Activated gamma-delta T cell treated with Interleukin-2 at 50 U/mL for 16 hours (primary cell): ENCODE results near the gene MTCH2.
A peak's percentile ranks its signal among the peaks of the same experiment; 100 is the strongest.

Experiments
- DNase-seq: peaks from one replicate; pipeline ENCODE4 v3.0.0-alpha.2; 2020

MTCH2 gene

DNA sequence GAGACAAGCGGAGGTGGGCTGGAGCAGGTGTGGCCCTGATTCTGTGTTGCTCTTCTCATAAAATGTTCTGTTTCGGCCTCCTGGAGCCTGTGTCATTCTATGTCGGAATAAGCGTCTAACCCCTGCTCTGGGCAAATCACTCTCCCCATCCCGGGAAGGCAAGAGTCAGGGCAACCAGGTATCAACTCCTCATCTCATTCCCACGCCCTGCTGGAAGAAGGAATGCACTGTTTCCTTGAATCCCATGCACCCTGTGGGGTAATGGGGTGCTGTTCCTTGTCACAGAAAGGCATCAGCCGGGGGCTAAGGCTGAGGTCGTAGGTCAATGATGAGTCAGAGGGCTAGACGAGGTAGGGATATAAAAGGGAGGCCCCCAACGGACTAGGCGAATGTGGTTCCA, 53.2 kb downstream of the MTCH2 start:
- DNase-seq: no peak

DNA sequence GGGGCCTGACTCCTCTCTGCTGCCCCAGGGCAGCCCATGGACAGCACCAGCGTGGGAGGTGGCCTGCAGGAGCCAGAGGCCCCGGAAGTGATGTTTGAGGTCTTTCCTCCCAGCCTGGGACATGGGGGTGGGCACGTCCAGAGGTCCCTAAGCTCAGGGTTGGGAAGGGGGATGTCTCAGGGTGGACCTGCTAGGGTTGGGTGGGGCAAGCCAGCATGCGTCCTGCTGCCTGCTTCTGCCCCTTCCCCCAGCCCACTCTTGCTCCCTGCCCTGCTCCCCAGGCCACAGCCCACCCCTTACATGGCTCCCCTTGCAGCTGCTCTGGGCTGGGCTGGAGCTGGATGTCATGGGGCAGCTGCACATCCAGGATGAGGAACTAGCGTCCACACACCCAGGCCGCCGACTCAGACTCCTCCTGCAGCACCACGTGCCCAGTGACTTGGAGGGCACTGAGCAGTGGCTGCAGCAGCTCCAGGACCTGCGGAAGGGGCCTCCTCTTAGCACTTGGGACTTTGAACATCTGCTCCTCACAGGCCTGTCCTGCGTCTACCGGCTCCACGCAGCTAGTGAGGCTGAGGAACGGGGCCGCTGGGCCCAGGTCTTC, 54.5 kb downstream of the MTCH2 start:
- DNase-seq: no peak

DNA sequence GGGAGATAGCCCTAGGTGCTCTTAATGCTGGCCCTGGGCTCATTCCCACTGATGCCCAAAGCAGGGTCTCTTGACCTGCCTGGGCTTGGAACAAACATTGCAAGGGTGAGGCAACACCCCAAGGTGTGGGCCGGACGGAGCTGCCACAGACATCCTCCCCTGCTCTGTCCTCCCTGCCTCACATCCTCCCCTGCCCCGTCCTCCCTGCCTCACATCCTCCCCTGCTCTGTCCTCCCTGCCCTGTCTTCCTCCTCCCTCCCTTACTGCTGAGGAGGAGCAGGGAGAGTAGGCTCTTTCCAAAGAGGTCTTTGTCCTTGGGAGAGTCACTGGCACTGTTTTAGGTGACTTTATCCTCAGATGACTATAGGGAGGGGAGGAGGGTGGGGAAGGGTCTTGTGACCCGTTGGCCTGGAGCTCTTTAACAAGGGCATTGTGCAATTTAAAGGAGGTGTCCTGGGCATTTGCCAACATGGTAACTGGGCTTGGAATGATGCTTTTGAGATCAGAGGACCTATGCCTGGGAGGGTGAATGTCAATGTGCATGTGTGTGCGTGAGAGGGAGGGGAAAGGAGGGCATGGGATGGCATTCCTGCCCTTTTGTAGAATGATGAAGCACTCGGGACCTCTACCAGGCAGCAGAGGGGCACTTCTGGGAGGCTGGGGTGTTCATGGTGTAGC, 55.2 kb downstream of the MTCH2 start:
- no peak for DNase-seq

DNA sequence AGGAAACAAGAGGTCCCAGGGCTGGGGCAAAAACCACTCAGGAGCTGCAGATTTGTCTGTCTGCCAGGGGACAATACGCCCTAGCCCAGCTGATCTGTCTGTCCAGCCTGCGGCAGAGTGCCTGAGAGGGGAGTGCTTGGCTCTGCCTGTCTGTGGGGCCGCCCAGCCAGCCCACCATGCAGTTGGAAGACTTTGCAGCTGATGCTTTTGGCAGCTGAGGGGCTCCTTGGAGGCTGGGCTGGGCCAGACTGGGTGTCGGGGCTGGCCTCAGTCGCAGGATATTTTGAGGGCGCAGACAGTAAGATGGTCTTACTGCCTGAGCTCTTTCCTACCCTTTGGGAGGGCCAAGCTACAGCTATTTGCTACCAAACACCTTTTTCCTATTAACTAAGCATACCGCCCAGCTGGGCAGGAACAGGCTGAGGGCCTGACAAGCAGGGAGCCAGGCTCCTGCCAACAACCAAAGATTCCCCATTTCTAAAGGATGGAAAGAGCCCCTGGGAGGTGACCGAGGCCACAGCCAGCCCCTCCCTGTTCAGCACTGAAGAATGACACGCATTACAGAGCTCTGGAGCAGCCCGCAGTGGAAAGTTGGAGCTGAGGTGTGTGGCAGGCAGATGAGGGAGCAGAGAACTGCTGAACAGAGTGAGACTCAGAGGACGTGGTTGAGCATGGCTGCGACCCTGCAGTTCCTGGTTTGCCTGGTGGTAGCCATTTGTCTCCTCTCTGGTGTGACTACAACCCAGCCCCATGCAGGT, 56.1 kb downstream of the MTCH2 start, which contains the start of gene FAM180B:
FAM180B (plus strand) TSS at position 581 of the 758 bp plus-strand sequence; CDS start at position 672, 91 bp downstream.
- DNase-seq: no peak

DNA sequence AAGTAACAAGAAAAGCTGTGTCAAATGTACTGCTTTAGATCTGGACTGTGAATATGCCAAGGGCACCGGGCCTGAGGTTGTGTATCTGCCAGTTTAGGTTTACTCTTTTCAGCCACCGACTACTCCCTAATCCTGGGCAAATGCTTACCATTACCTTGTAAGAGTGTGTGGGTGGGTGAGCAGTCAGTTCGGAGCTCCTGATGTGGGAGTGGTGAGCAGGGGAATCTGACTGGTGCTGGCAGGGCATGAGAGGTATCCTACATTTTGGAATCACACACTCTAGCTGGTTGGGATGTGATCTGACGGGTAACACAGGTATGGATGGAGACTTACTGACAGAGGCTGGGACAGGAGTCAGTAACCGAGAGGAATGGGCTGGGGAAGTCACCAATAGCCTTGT, 58.5 kb downstream of the MTCH2 start:
- DNase-seq: no peak

DNA sequence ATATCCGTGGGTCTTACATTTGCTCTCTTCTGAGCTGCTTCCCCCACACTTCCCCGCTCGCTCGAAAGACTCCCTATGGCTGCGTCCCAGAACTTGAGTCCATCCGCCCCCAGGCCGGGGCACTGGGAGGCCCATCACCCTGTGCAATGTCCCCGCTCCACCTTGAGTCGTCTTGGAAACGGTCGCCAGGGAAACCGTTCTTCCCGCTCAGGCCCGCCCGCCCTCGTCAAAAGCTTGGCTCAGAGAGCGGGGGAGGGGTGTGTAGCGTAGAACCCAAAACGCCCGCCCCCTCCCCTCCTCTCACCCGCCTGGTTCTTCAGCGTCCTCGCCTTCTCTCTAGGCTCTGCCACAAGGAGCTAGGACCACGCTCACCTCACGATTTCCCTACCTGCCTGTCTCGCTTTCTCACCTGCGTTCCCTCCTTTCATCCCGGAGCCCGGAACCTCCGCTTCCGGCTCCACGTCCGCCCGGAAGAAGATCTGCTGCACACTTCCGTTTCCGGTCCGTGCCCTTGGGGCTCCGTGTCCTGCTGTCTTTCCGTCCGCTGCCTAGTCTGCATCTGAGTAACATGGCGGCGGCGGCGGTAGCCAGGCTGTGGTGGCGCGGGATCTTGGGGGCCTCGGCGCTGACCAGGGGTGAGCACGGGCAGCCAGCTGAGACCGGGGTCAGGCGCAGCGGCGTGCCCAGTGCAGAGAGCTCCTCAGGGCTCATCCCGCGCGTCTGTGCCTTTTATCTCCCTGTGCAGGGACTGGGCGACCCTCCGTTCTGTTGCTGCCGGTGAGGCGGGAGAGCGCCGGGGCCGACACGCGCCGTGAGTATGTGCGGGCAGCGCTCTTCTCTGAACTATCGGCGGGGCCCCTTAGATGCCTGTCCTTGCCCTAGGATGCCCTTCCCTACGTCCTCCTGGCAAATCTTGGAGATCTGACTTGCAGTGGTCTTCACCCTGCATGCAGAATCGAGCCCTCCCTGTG, 63.5 kb downstream of the MTCH2 start, which contains the start of the genes KBTBD4 and NDUFS3:
KBTBD4 (minus strand) TSS at position 447 of the 971 bp plus-strand sequence; CDS start at position 428, 19 bp downstream.
NDUFS3 (plus strand) TSS at position 551 of the 971 bp plus-strand sequence; CDS start at position 569, 18 bp downstream.
- DNase-seq: peak; percentile 86

DNA sequence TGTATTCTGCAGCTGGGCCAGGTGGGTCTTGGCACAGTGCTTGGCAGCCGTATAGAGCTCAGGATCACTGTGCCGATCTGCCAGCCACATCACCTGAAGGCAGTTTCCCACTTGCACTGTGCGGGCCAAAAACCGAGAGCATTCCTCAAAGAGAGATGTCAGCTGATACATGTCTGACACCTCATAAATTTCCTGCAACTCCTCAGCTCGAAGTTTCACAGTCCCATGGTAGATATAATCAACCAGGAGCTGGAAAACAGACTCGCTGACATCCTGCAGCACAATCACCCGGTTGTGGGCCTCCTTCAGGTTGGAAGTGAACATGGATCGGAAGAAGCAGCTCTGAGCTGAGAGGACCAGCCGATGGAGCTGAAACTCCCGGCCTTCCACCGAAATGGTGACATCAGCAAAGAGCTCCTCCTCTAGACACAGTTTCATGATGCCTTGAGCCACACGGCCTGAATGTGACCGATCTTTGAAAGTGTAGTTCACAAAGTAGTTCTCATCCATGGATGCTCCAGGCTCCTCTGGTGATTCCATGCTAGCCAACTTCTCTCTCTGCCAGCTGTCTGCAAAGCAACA, 64.8 kb downstream of the MTCH2 start:
- no peak for DNase-seq

DNA sequence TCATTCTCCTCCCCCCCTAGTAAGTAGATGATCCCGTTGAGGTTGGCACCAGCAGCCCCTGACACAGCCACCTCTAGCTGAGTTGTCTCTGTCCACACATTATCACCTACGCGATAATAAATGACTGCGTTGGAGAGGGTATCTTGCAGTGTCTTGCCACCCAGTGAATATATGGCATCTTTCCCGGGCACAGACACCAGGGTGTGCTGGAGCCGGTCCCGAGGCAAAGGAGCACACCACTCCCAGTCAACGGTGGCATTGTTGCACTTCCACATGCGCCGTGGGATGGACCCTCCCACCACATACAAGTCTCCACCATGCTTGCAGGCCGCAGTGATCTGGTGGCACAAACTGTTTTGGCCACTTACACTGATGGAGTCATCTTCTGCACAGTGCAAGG, 69.0 kb downstream of the MTCH2 start:
- DNase-seq: no peak

DNA sequence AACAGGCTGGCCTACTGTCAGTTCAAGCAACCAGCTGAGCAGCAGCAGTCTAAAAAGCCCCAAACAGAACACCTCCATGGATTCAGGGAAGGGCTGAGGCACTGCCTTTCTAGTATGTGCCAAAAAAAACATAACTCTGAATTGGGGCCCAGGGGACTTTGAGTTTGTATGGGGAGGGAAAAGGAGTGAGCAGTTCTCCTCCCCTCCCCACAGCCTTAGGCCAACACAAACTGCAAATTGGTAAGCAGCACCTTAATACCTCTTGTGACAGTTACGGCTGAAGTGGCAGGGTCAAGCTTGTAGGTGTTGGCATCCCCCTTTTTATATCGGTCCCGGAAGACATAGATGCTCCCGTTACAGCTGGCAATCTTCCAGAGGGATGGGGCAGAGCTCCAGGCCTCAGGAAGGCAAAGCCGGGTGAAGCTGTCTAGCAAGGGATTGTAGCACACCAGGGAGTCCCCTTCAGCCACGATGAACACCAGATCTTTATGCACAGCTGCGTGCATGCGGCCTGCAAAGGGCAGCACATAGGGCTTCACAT, 69.6 kb downstream of the MTCH2 start:
- DNase-seq: no peak

DNA sequence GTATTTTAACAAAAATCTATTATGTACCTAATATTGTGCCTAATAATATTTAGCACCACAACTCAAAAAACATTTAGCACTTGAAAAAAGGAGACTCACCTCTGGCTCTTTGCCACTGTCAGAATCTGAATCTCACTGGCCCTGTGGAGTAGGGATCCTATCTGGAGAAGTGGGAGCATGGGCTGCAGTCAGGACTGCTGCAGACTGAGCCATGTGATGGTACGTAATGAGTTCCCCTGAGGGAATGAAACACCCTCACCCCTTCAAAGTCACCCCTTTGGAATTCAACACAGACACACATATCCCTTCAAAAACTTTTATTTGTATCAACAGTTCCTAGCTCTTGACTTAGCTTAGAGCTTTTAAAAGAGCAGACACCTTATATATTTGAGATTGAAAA, 70.5 kb downstream of the MTCH2 start:
- no peak for DNase-seq

DNA sequence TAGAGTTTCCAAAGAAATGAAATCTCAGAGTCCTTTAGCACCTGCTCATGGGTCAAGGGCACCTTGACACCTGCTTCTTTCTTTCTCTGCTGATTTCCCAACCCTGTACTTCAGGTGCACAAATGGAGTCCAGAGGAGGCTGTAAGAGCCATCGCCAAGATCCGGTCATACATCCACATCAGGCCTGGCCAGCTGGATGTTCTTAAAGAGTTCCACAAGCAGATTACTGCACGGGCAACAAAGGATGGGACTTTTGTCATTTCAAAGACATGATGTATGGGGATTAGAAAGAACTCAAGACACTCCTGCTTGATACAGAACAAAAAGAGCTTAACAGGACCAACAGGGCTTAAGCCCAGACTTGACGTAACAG, 71.0 kb downstream of the MTCH2 start:
- no peak for DNase-seq

DNA sequence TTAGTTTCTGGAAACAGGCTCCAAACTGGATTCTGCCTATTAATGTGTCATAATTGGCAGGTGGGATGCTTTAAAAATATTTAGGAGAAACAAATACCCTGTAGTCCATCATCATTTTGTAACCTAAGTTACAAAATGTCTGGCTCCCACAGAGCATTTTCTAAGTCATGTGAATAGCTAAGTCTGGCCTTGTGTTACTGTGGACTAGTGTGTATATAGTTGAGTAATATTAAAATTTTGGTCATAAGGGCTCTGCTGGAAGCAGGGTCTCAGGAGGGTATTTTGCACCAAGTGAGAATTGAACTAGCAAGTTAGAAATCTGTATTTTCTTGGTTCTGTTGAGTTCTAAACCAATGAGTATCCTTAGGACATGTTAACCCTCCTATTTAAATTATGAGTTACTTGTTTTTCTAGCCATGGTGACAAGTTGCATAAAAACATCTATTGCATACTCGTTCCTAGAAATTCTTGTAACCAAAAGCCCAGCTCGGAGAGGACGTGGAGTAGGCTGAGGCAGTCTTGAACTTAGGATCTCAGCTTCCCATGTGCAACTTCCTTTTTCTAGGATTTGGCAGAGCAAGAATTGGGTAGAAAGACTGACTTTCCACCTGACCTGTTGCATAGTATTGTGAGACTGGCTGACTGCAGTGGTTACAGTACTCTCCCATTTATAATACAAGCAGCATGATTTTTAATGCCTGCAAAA, 71.6 kb downstream of the MTCH2 start:
- no peak for DNase-seq

DNA sequence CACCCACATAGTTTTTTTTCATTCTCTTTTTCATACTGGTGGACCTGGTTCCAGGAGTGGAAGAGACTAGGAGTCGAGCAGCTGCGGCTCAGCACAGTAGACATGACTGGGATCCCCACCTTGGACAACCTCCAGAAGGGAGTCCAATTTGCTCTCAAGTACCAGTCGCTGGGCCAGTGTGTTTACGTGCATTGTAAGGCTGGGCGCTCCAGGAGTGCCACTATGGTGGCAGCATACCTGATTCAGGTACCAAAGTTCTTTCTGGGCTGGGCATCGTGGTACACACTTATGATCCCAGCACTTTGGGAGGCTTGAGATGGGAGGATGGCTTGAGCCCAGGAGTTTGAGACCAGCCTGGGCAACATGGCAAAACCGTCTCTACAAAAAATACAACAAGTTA, 72.7 kb downstream of the MTCH2 start:
- no peak for DNase-seq
